NOMO-1 treated with dmso at 0.1 percent for 144 hours (cell line): Measurements from ENCODE around the gene CRACR2A.

Source experiments
- DNase-seq: peaks from one replicate; lab custom pipeline; 2025; ENCODE audit not compliant: unreplicated experiment; lab: John Stamatoyannopoulos, UW

The CRACR2A gene

GRCh38 chr12:3752741-3753486, at the start of gene CRACR2A:
Gene CRACR2A (minus strand): TSS chr12:3753109. CDS start chr12:3696999, 56,110 bp downstream.
- peak; percentile 63 for DNase-seq

DNA sequence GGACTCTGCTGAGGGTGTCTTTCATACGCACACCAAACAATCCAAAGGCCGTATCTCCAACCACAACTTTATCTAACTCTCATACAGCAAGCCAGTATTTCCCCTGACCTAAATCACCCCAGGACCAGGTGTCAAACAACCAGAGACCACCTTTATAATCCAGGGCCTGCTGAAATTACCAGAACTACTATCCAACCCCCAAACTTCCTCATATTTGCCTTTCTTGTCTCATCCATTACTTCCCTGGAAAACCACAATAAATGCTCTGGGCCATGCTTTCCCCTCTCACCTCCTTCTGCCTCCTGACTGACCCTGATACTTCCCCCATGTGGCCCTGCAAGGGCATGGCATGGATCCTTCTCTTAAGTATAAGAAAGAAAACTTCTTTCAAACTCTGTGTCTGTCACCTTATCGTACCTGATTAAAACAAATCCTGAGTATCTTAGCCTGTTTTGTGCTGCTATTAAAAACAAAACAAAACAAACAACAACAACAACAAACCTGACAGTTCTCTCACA, 44.7 kb upstream of the CRACR2A start:
- no peak for DNase-seq

GRCh38 chr12:3795492-3796133, 42.7 kb upstream of the CRACR2A start:
- no peak for DNase-seq

GRCh38 chr12:3795066-3795465, 42.2 kb upstream of the CRACR2A start:
- DNase-seq, result no peak

GRCh38 chr12:3792623-3793288, 39.8 kb upstream of the CRACR2A start:
- DNase-seq, result no peak

GRCh38 chr12:3791256-3791874, 38.5 kb upstream of the CRACR2A start:
- no peak for DNase-seq

DNA sequence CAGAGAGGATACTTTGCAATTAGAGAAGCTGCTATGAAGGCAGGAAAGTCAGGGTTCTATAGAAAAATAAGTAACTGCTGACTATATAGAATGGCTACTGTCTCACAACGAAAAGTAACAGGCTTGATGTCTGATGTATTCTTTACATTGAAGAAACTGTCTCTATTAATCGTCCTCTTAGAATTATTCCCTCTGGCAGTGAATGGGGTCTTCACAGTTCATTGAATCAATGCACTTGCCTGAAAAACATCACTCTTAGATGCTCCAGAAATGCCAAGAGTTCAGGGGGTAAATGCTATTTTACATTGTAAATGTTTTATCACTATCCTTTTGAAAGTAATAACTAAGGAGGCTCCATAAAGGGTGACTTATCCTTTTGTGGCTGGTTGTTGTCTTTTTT, 37.7 kb upstream of the CRACR2A start:
- no peak for DNase-seq

DNA sequence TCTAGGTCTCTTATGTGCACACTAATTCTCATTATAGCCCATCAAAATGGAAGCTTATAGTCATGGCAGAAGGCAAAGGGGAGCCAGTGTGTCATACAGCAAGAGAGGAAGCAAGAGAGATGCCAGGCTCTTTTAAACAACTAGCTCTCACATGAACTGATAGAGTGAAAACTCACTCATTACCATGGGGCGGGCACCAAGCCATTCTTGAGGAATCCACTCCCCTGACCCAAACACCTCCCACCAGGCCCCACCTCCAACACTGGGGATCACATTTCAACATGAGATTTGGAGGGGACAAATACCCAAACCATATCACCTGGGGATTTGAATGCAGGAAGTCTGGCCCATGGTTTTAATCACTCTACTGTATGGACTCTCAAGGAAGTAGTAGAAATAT, 36.9 kb upstream of the CRACR2A start:
- no peak for DNase-seq

DNA sequence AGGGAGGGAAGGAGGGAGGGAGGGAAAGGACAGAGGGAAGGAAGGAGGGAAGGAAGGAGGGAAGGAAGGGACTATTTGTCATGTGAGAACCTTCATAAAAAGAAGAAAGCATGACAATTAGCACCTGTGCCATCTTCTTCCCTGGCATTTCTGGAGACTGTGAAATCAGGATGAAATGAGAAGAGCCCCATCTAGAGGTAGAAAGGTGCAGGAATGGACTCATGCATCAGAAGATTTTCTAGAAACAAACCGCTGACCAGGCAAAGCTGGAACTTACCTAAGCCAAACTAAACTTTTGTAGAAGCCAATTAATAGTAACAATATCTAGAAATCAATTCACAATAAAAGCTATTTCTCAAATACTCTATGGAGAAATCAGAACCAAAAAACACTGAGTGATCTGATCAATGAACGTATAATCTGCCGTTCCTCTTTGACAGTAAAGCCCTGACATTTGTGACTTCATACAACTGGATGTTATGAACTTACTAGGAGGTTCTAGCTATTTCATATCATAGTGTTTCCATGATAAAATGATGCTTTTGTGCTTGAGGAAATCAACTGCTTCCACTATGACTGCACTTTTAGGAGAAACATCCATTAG, 24.4 kb upstream of the CRACR2A start:
- DNase-seq, result no peak

DNA sequence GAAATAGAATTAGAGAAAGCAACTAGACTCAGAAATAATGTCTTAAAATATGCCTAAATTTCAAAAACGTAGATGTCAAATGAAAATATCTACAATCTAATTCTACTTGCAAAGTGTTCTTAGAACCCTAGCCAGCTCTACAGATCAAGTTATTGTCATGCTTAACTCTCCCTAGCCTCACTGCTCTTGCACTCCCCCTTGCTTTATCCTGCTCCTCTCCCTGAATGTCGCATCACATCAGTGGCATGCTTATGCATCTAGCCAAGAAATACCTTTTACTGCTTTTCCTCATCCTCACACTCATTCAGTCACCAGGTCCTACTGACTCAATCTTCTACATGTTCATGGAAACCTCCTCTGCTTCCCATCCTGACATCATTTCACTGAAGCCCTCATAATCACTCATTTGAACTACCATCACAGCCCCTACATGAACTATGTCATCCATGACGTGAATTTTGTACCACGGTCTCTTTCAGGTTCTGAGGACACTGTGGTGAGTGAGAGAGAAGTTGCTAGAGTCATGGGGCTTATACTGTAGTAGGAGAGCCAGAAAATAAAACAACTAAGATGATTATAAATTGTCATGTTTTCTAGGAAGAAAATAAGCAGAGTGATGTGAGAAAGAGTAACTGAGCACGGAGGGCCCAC, 22.6 kb upstream of the CRACR2A start:
- DNase-seq, result no peak

DNA sequence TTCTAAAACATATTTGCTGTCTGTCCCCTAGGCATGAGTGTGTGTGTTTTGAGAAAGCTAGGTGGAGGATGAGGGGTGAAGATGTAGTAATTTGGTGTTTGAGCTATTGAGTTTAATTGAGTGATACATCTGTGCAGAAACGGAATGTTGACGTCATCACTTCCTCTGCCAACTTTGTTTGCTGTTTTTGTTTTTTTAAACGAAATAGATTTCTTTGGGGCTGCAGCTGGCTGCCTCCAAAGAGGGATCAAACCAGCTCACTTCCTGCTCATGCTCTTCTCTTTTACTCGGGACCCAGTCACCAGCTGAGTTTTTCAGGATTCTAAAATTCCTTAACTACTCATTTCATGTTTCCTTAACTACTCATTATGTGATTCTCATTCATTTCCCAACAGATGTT, 19.5 kb upstream of the CRACR2A start:
- no peak for DNase-seq

DNA sequence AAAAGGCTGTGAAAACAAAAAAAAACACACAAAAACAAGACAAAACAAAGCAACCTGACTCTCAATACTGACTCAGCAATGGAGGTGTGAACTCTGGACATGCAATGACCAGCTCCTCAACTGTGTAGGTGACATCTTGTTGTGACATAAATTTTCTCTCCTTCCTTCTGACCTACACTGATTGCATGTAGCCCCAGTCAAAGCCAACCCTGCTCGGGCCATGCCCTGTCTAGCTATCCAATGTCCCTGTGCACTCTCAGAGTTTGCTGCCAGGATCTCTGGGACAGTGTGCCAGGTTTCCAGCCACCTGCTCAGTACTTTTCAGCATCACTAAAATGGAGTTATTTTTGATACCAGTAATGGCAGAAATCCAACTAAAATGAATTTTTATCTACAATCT, 18.9 kb upstream of the CRACR2A start:
- DNase-seq, result no peak

DNA sequence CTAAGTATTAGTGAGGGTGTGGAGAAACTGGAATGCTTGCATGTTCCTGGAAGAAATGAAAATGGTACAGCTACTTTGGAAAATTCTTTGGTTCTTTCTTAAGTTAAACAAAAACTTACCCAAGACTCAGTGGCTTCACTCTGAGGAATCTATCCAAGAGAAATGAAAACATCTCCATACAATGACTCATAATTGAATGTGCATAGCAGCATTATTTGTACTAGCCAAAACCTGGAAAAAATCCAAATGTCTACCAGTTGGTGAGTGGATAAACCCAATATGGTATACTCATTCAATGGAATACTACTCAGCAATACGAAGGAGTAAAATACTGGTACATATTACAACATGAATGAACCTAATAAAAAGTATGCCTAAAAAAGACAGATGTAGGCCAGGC, 18.0 kb upstream of the CRACR2A start:
- no peak for DNase-seq

- no peak for DNase-seq
Measured at GRCh38 chr12:3768911-3769447, 16.1 kb upstream of the CRACR2A start.

- DNase-seq, result no peak
Measured at GRCh38 chr12:3761116-3761735, 8.3 kb upstream of the CRACR2A start.

GRCh38 chr12:3759878-3760277, 7.0 kb upstream of the CRACR2A start:
- no peak for DNase-seq

DNA sequence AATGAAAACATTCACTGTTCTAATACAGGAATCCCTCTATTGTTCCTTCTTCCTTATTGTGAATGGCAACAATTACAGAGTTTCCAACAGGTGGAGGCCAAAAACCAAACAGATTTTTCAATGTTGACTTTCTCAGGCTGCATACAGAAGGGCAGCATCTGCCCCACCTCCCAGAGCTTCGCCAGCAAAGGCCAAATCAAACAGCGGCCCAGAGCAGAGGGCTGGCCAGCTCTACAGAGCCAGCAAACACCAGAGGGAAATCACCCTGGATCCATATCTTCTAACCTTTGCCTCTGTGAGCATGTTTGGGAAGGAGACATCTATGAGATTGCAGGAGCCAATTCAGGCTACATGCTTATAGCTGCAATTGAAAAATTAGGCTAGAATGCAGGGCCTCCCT, 4.4 kb upstream of the CRACR2A start:
- no peak for DNase-seq

- no peak for DNase-seq
Measured at GRCh38 chr12:3755898-3756297, 3.0 kb upstream of the CRACR2A start.

DNA sequence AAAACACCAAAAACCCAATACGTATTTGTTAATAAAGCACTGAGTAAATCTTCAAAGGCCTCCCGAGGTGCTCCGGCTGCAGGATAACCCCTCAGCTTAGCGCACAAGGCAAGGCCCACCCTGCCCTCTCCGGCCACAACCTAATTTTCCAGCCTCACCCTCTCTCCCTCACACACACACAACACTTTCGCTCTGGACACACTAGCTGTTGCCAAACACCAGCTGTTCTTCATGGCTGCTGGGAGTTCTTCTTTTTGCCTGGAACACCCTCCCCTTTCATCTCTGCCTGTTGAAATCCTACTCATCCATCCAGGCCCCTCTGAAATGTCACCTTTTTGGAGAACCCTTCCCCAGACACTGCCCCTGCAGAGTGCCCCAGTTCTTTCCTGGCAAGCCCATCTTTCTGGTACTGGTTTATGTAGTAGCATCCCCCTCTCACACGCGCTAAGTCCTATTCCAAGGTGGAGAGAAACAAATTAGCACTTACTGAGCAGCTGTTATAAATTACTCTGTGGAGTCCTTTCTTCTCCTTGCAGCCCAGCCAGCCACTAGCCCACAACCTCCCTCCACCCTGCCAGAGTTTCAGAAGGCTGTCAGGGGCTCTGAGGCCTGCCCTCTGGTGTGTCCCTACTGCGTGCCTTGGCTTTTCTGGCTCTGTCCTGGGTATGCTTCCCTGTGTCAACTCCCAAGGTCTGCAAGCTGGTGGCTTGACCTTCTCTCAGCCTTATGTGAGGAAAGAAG, 805 bp upstream of the CRACR2A start:
- peak; percentile 74 for DNase-seq
